Nephron progenitor cell (in vitro differentiated cells): Measurements from ENCODE around the gene FHDC1.

Experiments
- DNase-seq: peaks from one replicate; pipeline ENCODE4 v3.0.0; 2021
- H3K27ac Mint-ChIP-seq: 2 replicates; pipeline ENCODE4 v1.8.0; 2021; ENCODE audit warnings: mild to moderate bottlenecking, moderate library complexity, mixed read lengths
- H3K27me3 Mint-ChIP-seq: 2 replicates; pipeline ENCODE4 v1.8.0; 2021; ENCODE audit warnings: mild to moderate bottlenecking, low read depth, mixed read lengths; ENCODE audit not compliant: poor library complexity
- H3K36me3 Mint-ChIP-seq: 2 replicates; pipeline ENCODE4 v1.8.0; 2021; ENCODE audit warnings: low read depth, mixed read lengths
- H3K4me1 Mint-ChIP-seq: 2 replicates; pipeline ENCODE4 v1.8.0; 2021; ENCODE audit warnings: mixed read lengths
- H3K4me3 Mint-ChIP-seq: 2 replicates; pipeline ENCODE4 v1.8.0; 2021; ENCODE audit warnings: mild to moderate bottlenecking, moderate library complexity, mixed read lengths
- H3K9me3 Mint-ChIP-seq: 2 replicates; pipeline ENCODE4 v1.8.0; 2021; ENCODE audit warnings: mild to moderate bottlenecking, moderate library complexity, mixed read lengths
- CTCF ChIP-seq: fragments of 200-600 bp; sonication (generic); IDR thresholded peaks from 2 replicates; pipeline ENCODE4 v1.5.0; 2021; ENCODE audit warnings: antibody characterized with exemption

Gene FHDC1

DNA sequence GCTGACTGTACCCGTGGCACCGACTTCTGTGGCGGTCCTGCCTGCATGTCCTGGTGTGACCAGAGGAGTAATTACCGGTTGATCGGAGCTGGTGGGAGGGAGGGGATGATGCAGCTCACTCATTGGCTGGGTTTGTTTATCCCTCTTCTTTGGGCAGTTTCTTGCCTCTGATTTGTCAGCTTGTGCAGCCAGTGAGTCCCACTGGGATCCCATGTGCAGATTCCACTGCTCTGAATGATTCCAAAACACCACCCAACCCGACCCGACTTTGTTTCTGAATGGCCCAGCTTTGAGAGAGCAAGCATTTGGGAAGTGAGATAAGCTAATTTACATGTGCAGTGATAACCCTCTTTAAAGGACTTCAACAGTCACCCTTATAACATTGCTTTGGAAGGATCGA lies 13.8 kb downstream of the FHDC1 start:
- Mint-ChIP-seq H3K4me1 (peaks cover 71% of the 10 kb centered on the region), H3K27me3 (peaks cover 3% of the 10 kb centered on the region), H3K4me3 (no peak overlapping the region), H3K27ac (no peak overlapping the region), H3K9me3 (no peaks in the 10 kb centered on the region), H3K36me3 (peaks cover 24% of the 10 kb centered on the region)
- DNase-seq: no peak
- TF ChIP-seq CTCF: no peak

- H3K9me3 Mint-ChIP-seq: no peaks in the 10 kb centered on the region
- peaks cover 3% of the 10 kb centered on the region for H3K27me3 Mint-ChIP-seq
- no peak overlapping the region for H3K4me3 Mint-ChIP-seq
- no peak for TF ChIP-seq CTCF
- DNase-seq: no peak
- H3K27ac Mint-ChIP-seq: no peak overlapping the region
- peaks cover 69% of the 10 kb centered on the region for H3K4me1 Mint-ChIP-seq
- H3K36me3 Mint-ChIP-seq: peaks cover 24% of the 10 kb centered on the region
Observed at GRCh38 chr4:152950402-152951274, 14.5 kb downstream of the FHDC1 start.

- H3K27ac Mint-ChIP-seq: no peak overlapping the region
- H3K36me3 Mint-ChIP-seq: peaks cover 24% of the 10 kb centered on the region
- peaks cover 69% of the 10 kb centered on the region for H3K4me1 Mint-ChIP-seq
- TF ChIP-seq CTCF: no peak
- no peaks in the 10 kb centered on the region for H3K9me3 Mint-ChIP-seq
- DNase-seq: no peak
- H3K4me3 Mint-ChIP-seq: peak overlapping the region; percentile 1
- H3K27me3 Mint-ChIP-seq: peaks cover 3% of the 10 kb centered on the region
Observed at GRCh38 chr4:152951348-152951747, 15.2 kb downstream of the FHDC1 start.

DNA sequence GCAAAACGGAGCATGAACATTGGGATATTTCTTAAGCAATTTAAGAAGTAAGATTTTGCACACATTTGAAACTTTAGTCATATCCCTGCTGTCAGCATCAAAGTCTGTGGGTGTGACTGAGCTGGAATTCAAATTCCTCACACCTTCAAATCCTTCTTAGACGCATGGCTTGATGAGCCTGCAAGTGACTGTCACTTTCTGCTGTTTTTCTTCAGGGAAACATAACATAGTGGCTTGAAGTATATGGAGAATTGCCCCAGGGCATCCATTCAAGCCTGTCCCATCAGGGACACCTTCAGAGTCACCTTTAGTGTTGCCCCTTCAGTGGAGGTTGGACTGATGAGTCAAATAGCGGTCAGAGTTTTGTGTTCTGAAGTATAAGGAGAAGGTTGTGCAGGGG lies 17.4 kb downstream of the FHDC1 start:
- Mint-ChIP-seq H3K27ac (no peak overlapping the region), H3K36me3 (peaks cover 14% of the 10 kb centered on the region), H3K4me3 (no peak overlapping the region), H3K27me3 (no peaks in the 10 kb centered on the region), H3K4me1 (peaks cover 69% of the 10 kb centered on the region), H3K9me3 (no peaks in the 10 kb centered on the region)
- TF ChIP-seq CTCF: no peak
- DNase-seq: no peak

DNA sequence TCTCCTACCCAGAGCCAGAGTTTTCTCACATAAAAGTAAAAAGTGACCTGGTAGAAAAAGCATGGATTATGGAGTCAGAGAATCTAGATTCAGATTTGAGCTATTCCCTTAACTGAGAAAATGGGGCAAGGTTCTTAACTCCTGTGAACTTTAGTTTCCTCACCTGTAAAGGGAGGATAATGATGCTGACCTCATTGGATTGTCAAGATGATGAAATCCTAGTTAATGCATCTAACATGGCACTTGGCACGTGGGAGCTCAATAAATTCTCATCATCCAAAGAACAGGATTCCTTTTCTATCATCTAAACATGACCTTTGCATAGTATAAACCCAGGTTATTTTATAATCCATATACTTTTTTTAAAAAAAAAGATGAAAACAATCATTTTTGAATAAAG lies 18.6 kb downstream of the FHDC1 start:
- H3K27me3 Mint-ChIP-seq: no peaks in the 10 kb centered on the region
- H3K9me3 Mint-ChIP-seq: no peaks in the 10 kb centered on the region
- H3K27ac Mint-ChIP-seq: no peak overlapping the region
- no peak for DNase-seq
- H3K36me3 Mint-ChIP-seq: peaks cover 12% of the 10 kb centered on the region
- no peak for TF ChIP-seq CTCF
- H3K4me1 Mint-ChIP-seq: peaks cover 67% of the 10 kb centered on the region
- no peak overlapping the region for H3K4me3 Mint-ChIP-seq

DNA sequence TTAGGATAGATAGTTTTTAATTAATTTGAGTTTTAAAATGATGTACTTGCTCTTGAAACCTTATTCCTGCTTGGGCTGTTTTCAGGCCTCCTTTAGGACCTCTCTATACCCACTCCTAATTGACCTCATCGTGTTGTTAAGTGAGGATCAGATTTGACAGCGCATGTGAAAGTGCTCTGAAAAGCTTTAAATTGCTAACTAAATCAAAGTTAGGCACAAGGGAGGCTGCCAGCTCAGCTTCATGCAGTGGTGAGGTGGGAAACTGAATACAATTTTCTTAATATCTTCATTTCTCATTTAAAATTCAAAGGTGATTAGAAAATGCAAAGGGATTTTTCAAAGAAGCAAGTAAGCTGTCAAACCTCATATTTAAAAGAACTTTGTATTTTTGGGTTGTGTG lies 20.0 kb downstream of the FHDC1 start:
- no peak overlapping the region for H3K4me3 Mint-ChIP-seq
- H3K27ac Mint-ChIP-seq: peak overlapping the region; percentile 29
- DNase-seq: no peak
- H3K36me3 Mint-ChIP-seq: peaks cover 12% of the 10 kb centered on the region
- no peak for TF ChIP-seq CTCF
- no peaks in the 10 kb centered on the region for H3K9me3 Mint-ChIP-seq
- peaks cover 66% of the 10 kb centered on the region for H3K4me1 Mint-ChIP-seq
- H3K27me3 Mint-ChIP-seq: no peaks in the 10 kb centered on the region
